Sigmoid colon (tissue), 4 donors: ENCODE results near the gene SYNE2.

ENCODE experiments used
- EP300 ChIP-seq, 4 donors: sonication (generic); formaldehyde crosslinking; IDR thresholded peaks; one replicate each; pipeline ENCODE4 v1.6.1; 2017; ENCODE audit warnings: antibody characterized with exemption in 4 of 4
- POLR2A ChIP-seq, 2 donors: fragments of 450-650 bp; IDR thresholded peaks; one replicate each; pipeline ENCODE4 v1.6.1; 2016; ENCODE audit warnings: antibody characterized with exemption in 2 of 2, mild to moderate bottlenecking in 2 of 2, moderate library complexity in 2 of 2
- POLR2AphosphoS5 ChIP-seq, 4 donors: sonication (generic); formaldehyde crosslinking; IDR thresholded peaks; one replicate each; pipeline ENCODE4 v1.6.1; 2017; ENCODE audit warnings: antibody characterized with exemption in 4 of 4
- TF ChIP-seq, protein P1 (sequence below), 4 experiments: fragments of 450-650 bp in 3 of 4; fragments of 200-600 bp in 1 of 4; IDR thresholded peaks; one replicate each; pipeline ENCODE4 v1.5.1; 2016 to 2019; ENCODE audit warnings: antibody characterized with exemption in 4 of 4, mild to moderate bottlenecking in 3 of 4, moderate library complexity in 2 of 4

GRCh38 chr14:63875311-63875710 is 22.5 kb downstream of the SYNE2 start:
- TF ChIP-seq, protein P1, sequence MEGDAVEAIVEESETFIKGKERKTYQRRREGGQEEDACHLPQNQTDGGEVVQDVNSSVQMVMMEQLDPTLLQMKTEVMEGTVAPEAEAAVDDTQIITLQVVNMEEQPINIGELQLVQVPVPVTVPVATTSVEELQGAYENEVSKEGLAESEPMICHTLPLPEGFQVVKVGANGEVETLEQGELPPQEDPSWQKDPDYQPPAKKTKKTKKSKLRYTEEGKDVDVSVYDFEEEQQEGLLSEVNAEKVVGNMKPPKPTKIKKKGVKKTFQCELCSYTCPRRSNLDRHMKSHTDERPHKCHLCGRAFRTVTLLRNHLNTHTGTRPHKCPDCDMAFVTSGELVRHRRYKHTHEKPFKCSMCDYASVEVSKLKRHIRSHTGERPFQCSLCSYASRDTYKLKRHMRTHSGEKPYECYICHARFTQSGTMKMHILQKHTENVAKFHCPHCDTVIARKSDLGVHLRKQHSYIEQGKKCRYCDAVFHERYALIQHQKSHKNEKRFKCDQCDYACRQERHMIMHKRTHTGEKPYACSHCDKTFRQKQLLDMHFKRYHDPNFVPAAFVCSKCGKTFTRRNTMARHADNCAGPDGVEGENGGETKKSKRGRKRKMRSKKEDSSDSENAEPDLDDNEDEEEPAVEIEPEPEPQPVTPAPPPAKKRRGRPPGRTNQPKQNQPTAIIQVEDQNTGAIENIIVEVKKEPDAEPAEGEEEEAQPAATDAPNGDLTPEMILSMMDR (IDR thresholded peaks at IDR 0.05), result no peak
- peak in 1 of 4 donors; percentile 61 for TF ChIP-seq POLR2AphosphoS5 (IDR thresholded peaks at IDR 0.05)
- TF ChIP-seq POLR2A (IDR thresholded peaks at IDR 0.05), result no peak
- TF ChIP-seq EP300 (IDR thresholded peaks at IDR 0.05), result no peak
